Middle frontal gyrus (tissue), 1 donor: ENCODE results near the gene ZNF267.
"Not testable (repeated sequence)": the region's sequence is repeated elsewhere in the genome, so short reads cannot be mapped to it uniquely, and the experiment has no call there.

Experiments used
- DNase-seq: peaks from one replicate; pipeline ENCODE4 v3.0.0-alpha.2; 2015; ENCODE audit warnings: low spot score; ENCODE audit errors: extremely low spot score

The ZNF267 gene

DNA sequence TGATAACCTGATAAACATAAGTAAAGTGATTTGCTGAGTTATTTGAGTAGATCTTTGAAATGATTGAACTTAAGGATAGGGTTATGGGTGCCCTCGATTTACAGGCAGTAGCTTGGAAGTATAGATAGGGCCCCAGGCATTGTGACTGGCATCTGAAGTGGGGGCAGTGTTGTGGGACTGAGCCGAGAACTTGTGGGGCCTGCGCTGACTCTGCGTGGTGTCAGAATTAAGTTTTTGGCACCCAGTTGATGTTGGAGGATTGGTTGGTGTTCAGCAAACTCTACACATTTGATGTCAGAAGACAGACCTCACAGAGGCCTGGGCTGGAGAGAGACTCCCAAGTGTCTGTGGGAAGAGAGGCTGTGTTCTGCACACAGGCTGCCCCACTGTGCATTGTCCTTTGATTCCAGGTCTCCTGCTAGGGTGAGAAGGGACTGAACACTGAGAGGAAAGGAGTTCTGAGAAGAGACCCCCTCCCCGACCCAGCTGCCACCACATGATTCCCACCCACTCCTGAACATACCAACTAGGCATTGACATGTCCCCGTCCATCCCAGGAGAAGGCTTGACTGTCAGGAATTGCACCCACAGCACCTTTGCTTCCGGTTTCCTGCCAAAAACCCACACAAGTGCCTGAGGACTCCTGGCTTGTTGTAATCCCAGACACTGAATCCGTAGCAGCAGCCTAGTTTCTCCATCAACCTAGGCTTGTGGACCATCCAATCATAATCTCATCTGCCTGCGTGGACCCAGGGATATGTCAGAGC is 4.5 kb downstream of the ZNF267 start:
- DNase-seq, result no peak

DNA sequence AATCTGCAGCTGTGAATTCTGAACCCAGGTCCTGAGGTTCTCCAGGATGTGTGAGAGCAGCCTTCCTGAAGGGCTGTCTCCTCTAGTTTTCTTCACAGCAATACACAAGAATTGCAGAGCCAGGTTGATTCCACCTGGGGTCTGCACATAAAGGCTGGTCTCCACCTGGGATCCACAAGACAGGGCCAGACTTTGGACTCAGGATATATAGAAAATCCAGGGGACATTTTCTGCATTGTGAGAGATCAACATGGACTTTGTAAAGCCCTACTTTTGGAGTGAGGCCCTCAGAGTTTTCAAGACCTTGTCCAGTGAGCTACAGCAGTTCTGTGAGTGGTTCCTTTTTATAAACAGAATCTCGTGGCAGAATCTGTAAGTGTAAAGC is 6.3 kb downstream of the ZNF267 start:
- DNase-seq, result no peak

DNA sequence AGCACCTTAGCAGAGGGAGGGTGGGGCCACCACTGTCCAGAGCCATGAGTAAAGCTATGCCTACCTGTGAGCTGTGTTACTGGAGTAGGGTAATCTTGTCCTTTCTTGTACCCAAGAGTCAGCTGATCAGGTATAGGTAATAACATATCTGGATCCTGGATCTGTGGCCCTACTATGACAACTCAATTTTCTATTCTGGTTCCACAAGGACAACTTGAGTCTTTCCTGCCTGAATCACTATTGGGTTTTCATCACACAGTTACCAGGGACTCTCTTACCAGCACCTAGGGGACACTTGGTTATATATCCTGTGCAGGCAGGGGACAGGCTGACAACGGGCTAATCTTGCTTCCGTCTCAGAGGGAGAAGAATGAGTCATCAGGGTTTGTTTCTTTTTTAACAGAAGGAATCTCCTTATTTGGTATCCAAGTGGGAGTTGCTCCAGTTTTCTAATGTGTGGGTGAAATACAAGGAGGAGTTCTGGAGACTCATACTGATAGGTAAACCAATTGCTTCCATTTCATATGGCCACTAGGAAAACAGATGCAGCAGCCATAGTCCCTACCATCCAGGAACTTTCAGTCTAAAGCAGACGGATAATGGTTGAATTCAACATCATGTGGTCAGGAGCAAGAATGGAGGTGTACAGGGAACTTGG is 6.8 kb downstream of the ZNF267 start:
- peak; percentile 28 for DNase-seq

DNA sequence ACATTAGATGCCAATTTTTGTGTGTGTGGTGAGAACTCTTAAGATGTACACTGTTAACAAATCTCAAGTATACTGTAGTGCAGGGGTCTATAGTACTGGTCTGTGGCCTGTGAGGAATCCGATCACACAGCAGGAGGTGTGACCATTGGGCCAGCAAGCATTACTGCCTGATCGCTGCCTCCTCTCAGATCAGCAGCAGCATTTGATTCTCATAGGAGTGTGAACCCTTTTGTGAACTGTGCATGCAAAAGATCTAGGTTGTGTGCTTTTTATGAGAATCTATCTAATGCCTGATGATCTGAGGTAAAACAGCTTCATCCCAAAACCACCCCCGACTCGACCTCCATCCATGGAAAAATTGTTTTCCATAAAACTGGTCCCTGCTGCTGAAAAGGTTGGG is 12.6 kb downstream of the ZNF267 start:
- no peak for DNase-seq

DNA sequence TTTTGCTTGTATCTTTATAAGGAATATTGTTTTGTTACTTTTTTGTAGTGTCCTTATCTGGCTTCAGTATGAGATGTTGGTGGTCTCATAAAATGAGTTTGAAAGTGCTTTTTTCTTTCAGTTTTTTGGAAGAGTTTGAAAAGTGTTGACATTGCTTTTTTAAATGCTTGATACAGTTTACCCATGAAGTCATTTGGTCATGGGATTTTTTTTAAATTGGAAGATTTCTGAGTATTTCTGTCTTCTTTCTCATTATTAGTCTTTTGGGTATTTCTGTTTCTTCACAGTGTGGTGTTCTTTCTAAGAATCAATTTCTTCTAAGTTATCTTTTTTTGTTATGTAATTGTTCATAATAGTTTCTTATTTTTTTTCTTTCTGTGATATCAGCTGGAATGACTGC is 15.1 kb downstream of the ZNF267 start:
- no peak for DNase-seq

DNA sequence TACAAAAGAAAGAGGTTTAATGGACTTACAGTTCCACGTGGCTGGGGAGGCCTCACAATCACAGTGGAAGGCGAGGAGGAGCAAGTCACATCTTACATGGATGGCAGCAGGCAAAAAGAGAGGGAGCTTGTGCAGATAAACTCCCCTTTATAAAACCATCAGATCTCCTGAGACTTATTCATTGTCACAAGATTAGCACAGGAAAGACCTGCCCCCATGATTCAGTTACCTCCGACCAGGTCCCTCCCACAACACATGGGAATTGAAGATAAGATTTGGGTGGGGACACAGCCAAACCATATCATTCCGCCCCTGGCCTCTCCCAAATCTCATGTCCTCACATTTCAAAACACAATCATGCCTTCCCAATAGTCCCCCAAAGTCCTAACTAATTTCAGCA is 18.5 kb downstream of the ZNF267 start:
- DNase-seq, result not testable (repeated sequence)

DNA sequence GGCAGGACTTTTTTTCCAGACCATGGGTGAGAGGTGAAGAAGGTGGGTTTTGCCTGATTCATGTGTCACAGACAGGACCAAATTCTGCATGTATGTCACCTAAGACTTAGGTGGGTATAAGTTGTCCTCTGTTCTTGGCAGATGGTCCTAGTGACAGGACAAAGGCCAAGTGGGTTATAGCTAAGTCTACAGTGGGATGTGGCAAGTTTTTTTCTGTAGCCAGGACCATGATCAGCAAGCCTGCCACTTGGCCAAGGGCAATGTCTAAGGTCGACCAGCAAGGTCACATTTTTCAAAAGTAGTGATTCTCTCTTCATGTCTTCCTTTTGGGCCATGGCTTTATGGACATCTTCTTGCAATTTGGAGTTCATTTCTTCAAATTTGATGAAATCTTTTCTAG is 20.2 kb downstream of the ZNF267 start:
- DNase-seq, result no peak

DNA sequence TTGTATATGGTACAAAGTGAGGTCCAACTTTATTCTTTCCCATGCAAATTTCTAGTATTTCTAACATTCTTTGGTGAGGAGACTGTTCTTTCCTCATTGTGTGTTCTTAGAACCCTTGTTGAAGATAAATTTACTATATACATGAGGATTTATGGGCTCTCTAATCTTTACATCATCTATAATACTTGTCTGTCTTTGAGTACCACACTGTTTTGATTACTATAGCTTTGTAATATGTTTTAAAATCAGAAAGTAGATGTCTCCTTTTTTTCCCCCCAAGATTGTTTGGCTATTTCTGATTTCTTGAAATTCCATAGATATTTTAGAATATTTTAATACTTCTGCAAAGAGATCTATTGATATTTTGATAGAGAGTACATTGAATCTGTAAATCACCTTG is 23.7 kb downstream of the ZNF267 start:
- DNase-seq, result no peak

DNA sequence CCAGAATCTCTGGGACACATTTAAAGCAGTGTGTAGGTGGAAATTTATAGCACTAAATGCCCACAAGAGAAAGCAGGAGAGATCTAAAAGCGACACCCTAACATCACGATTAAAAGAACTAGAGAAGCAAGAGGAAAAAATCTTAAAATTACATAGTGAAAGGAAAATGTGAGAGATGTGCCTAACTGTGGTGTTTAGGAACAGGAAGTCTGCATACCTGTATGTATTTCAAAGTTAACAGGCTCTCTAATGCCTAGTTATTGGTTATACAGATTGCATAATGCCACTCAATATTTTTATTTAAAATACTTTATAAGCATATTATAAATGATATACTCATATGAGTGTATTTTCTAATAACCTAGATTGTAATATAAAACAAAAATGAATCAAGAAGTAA is 25.9 kb downstream of the ZNF267 start:
- DNase-seq, result no peak

DNA sequence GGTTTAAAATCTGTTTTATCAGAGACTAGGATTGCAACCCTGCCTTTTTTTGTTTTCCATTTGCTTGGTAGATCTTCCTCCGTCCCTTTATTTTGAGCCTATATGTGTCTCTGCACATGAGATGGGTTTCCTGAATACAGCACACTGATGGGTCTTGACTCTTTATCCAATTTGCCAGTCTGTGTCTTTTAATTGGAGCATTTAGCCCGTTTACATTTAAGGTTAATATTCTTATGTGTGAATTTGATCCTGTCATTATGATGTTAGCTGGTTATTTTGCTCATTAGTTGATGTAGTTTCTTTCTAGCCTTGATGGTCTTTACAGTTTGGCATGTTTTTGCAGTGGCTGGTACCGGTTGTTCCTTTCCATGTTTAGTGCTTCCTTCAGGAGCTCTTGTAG is 31.0 kb downstream of the ZNF267 start:
- DNase-seq, result not testable (repeated sequence)

DNA sequence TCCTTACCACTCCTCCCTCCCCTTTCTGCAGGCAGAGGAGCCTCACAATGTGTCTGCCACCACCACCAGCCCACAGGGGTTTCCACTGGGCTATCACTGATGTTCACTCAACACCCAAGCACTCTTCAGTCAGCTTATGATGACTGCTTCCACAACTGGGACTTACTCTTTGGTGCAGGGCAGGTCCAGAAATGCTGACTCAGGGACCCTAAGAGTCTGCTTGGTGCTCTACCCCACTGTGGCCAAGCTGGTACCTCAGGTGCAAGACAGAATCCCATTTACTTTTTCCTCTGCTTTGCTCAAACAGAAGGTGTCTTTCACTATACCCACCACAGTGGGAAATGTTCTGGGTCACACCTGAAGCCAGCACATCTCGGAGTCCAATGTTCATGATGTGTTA is 40.1 kb downstream of the ZNF267 start:
- DNase-seq, result no peak

DNA sequence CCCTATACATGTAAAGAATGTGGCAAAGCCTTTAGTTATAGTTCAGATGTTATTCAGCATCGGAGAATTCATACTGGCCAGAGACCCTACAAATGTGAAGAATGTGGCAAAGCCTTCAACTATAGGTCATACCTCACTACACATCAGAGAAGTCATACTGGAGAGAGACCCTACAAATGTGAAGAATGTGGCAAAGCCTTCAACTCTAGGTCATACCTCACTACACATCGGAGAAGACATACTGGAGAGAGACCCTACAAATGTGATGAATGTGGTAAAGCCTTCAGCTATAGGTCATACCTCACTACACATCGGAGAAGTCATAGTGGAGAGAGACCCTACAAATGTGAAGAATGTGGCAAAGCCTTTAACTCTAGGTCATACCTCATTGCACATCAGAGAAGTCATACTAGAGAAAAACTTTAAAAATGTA is 42.5 kb downstream of the ZNF267 start:
- DNase-seq, result no peak

DNA sequence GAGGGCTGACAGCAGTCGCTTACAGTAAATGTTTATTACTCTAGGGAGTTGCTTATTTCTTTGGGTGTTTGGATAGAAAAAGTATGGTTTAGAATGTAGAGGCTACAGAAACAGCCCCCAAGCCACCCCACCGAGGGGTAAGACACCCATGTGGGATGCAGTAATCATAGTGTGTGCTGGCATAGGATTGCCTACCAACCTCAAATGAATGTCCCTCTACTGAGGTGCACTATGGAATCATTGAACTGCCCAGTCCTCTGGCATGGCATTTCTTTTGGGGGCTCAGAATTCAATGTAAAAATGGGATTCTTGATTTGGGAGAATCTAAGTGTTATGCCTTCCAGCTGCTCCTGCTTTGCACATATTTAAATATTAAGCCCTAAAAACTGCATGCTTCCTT is 46.8 kb downstream of the ZNF267 start:
- no peak for DNase-seq

DNA sequence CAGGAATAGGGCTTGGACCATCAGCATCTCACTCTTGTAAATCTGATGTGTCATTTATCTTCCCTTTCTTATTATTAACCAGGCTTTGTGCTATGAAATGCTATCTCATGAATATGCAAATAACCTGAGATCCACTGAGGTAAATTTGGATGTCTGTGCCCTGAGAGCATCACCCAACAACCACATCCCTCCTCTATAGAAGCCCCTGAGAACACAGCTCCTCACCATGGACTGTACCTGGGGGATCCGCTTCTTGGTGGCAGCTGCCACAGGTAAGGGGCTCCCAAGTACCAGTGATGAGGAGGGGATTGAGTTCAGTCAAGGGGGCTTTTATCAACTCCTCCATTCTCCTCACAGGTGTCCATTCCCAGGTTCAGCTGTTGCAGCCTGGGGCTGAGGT is 78.2 kb downstream of the ZNF267 start:
- not testable (repeated sequence) for DNase-seq

DNA sequence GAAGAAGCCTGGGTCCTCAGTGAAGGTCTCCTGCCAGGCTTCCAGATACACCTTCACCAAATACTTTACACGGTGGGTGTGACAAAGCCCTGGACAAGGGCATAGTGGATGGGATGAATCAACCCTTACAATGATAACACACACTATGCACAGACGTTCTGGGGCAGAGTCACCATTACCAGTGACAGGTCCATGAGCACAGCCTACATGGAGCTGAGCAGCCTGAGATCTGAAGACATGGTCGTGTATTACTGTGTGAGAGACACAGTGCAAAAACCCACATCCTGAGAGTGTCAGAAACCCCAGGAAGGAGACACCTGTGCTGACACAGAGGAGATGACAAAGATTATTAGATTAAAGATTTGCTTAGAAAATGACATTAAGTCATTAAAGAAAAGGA is 78.6 kb downstream of the ZNF267 start:
- DNase-seq, result not testable (repeated sequence)

DNA sequence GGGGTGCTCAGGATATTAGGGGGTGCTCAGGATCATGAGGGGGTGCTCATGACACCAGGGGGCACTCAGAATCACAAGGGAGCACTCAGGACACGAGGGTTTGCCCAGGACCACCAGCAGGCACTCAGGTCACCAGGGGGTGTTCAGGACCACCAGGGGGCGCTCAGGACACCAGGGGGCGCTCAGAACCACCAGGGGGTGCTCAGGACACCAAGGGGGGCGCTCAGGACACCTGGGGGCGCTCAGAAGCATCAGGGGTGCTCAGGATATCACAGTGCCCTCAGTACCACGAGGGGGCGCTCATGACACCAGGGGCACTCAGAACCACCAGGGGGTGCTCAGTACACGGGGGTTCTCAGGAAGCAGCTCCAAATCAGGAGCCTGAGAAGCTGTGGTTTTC is 82.6 kb downstream of the ZNF267 start:
- DNase-seq, result not testable (repeated sequence)

DNA sequence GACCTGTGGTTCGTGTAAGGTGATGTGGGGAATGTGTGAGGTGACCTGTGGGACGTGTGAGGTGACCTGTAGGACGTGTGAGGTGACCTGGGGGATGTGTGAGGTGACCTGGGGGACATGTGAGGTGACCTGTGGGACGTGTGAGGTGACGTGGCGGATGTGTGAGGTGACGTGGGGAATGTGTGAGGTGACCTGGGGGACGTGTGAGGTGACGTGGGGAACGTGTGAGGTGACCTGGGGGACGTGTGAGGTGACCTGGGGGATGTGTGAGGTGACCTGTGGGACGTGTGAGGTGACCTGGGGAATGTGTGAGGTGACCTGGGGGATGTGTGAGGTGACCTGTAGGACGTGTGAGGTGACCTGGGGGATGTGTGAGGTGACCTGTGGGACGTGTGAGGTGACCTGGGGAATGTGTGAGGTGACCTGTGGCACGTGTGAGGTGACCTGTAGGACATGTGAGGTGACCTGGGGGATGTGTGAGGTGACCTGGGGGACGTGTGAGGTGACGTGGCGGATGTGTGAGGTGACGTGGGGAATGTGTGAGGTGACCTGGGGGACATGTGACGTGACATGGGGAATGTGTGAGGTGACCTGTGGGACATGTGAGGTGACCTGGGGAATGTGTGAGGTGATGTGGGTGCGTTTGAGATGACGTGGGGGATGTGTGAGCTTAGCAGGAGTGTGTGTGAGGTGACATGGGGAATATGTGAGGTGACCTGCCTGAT is 86.7 kb downstream of the ZNF267 start:
- DNase-seq, result not testable (repeated sequence)
